ACHN (cell line): ENCODE results near the gene ARX.

ENCODE experiments used
- DNase-seq: peaks from one replicate; pipeline ENCODE4 v3.0.0-alpha.2; 2015
- in situ Hi-C: cut with HindIII; loops from 2 replicates; pipeline ENCODE4 v1.10.0; 2017; ENCODE audit warnings: low sequenced_read_pairs, low pct_ligation_motif_present, low pct_unique_long_range_greater_than_20kb

Gene ARX

GRCh38 chrX:25004485-25005032 lies 11.2 kb downstream of the ARX start:
- in situ Hi-C loops: no loop called here
- DNase-seq: no peak

DNA sequence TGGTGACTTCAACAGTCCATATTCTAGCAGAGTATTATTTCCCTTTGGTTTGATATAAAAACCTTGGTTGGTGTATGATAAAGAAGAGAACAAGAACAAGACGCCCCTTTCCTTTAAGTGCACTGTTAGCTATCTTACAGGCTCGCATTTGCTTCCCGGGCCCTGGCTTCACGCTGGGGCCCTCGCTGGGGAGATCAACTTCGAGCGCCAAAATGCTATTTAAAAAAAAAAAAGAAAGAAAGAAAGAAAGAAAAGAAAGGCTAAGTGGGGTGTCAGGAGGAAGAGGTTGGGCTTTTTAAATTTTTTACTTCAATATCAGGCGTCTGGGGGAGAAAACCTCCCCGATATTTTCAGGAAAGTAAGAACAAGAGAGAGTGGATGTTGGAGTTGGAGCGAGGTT lies 11.7 kb downstream of the ARX start:
- in situ Hi-C loops: no loop called here
- DNase-seq: no peak

GRCh38 chrX:25003066-25003849 lies 12.5 kb downstream of the ARX start:
- in situ Hi-C loops: no loop called here
- no peak for DNase-seq

- in situ Hi-C loops: no loop called here
- no peak for DNase-seq
Measured at GRCh38 chrX:25002661-25003020, 13.1 kb downstream of the ARX start.

DNA sequence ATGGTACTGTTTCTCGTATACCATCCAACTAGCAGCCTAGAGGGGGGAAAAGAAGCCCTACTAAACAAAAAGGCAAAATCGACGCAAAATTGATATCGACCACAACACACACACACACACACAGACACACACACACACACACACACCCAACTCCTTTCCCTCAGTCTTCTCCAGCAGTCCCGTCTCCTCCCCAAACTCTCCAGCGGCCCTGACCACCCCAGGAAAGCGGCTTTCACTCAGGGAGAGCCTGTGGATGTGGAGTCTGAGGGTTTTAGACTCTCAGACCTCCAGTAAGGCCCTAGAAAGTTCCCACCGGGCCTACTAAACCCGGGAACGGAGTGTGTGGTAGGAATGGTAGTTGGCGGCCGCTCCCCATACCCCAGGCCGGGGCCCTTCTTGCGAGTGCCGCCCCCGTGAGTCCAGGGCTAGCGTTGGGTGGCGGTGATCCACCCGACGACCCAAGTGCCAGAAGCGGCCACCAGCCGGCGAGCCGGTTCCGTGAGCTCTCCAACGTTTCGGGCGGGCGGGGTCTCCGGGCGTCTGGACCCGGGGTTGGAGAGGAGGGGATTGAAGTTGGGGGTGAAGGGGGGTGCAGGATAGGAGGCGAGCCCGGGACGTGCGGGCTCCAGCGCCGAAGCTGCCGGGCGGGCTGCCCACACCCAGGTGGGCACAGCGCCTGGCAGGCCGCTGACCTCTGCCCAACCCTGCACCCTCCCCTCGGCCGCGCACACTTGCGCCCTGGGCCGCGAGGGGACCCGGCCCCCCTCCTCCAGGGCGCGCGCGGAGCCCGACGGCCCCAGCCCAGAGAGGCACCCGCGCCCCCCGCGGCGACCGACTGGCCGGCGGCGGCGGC lies 13.7 kb downstream of the ARX start:
- in situ Hi-C loops: no loop called here
- no peak for DNase-seq

- in situ Hi-C loops: no loop called here
- no peak for DNase-seq
Measured at GRCh38 chrX:24999511-24999910, 16.3 kb downstream of the ARX start.

- in situ Hi-C loops: no loop called here
Measured at GRCh38 chrX:24996096-24996709, 19.6 kb downstream of the ARX start.

DNA sequence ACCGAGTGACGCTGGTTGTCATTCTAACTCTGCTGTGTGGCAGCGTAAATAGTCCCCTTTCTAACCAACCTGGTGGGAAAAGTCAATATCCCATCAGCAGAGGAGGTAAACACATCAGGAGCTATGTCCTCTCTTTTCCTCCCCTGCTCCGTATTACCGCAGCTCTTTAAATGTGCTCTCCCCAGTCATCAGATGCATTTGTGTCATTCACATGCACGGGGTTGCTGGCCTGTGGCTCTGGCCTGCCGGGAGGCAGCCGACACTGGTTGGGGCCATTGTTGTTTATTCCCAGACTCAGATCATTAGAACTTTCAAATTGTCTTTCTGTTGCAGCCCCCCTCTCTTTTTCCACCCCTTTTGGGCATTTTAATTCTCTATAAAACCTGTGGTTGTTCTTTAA lies 21.9 kb downstream of the ARX start:
- in situ Hi-C loops: no loop called here
- DNase-seq: no peak

More at GRCh38 chrX:24996096-24996709, 19.6 kb downstream of the ARX start:
- no peak for DNase-seq

DNA sequence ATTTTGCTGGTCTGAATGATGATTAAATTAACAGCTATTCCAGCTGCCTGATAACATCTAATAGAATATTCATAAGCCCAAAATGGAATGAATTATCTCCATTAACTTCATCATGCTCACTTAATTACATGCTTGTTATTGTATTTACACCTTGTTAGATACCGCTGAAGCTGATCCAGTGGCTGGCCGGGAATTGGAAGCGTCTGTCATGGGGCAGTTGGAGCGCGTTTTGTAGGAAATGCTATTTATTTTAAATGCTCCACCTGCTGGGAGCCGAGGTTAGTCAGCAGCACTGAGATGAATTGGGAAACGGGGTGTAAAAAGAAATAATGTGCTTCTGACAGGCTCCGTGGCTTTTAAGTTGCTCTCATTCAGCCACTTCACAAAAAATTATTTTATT lies 25.2 kb downstream of the ARX start:
- no peak for DNase-seq
- in situ Hi-C loops: no loop called here

DNA sequence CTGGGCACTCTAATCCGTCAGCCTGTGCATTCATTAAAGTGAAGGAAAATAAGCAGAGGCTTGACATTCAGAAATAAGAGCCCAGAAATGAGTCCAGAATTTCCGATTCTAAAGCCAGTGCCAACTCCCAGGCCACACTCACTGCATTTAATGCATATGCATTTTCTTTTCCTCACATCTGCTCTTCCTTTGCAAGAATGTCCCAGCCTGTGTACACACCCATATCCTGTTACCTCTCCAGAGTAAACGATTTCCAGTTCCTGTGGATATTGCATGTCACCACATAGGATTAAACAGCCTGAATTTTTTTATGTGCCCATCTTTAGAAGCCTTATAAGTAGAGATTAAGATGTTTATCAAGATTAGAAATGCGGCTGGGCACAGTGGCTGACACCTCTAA lies 27.5 kb downstream of the ARX start:
- no peak for DNase-seq
- in situ Hi-C loops: no loop called here

GRCh38 chrX:24987731-24988130 lies 28.0 kb downstream of the ARX start:
- in situ Hi-C loops: no loop called here
- no peak for DNase-seq

GRCh38 chrX:24985120-24985519 lies 30.6 kb downstream of the ARX start:
- in situ Hi-C loops: no loop called here

GRCh38 chrX:24983931-24984330 lies 31.8 kb downstream of the ARX start:
- DNase-seq: no peak
- in situ Hi-C loops: no loop called here

More at GRCh38 chrX:24985120-24985519, 30.6 kb downstream of the ARX start:
- no peak for DNase-seq

DNA sequence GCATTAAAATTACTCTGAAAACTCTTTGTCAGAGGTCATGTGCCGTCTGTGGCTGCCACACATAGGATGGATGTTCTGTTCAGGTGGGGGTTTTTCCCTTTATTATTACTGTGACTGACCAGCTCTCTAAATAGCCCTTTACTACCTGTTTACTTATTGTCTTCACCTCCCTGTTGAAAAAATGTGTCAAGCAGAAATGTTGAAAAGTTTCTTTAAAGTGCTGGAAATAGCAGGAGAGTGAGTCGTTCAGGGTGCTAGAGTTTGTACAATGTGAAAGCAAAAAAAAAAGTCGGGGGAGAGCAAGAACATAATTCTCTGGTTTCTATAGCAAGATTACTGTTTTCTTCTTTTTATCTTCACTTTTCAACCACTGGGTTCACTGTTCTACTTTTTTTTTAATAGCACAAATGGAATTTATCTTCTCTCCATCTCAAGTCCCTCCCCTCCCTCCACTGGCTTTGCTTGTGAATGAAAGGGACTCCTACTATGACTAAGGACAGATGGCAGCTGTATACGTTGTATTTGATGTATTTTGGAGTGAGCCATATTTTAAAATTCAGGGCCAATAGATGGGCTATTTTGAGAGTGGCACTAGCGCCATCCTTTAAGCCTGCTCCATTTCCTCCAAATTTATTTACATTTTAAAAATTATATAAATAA lies 33.3 kb downstream of the ARX start:
- in situ Hi-C loops: no loop called here
- no peak for DNase-seq

GRCh38 chrX:24981030-24981429 lies 34.7 kb downstream of the ARX start:
- no peak for DNase-seq
- in situ Hi-C loops: no loop called here

DNA sequence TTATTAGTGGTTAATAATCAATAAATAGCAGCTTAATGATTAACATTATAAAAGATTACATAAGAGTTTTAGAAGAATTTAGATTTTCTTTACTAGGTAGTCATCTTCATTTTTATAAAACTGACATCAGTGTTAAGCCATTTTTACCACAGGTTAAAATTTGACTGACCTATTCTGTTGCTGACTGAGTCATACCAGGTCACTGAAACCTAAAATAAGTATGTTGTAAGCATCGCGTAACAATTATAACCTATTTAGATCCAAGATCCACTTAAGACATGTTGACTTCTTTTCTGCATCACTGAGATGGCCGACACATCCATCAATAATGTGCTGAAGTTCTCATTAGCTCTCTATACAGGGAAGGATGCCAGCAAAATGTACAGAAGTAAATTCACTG lies 36.7 kb downstream of the ARX start:
- in situ Hi-C loops: no loop called here
- DNase-seq: peak; percentile 55

GRCh38 chrX:24969812-24970211 lies 46.0 kb downstream of the ARX start:
- no peak for DNase-seq
- in situ Hi-C loops: no loop called here

- in situ Hi-C loops: no loop called here
- DNase-seq: no peak
Measured at GRCh38 chrX:24965372-24965771, 50.4 kb downstream of the ARX start.

DNA sequence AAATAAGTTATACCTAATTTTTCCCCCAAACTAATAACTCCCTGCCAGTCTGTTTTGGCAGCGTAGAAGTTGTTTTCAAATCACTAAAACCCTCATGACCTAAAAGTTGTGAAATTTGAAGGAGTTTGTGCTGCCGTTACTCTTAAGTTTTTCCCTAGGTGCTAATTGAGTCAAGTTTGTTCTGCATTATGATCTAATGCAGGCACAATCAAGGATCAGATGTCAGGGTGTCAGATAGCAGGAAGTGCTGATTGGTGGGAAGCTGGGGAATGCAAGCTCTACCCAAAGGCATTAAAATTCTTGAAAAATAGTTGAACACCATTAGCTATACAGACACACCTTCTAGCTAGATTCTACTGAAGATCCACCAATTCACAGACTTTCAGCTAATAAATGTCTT lies 51.9 kb downstream of the ARX start:
- in situ Hi-C loops: no loop called here
- no peak for DNase-seq
